Activated naive CD4-positive, alpha-beta T cell treated with anti-CD3 and anti-CD28 coated beads, Interleukin-2, amount 50 U/mL, for 72 hours (primary cell): Measurements from ENCODE around the gene SUPT3H. TPM values are rescaled to one million over a fixed set of nuclear protein-coding genes. Genes with fewer than 3 reads are reported as not detected.
A peak's percentile ranks its signal among the peaks of the same experiment; 100 is the strongest.

Experiments used
- ATAC-seq, 2 donors: fragments of 150-1000 bp; cut with Tn5 transposase; 2 replicates each; pipeline ENCODE4 v1.10.0; 2021; ENCODE audit warnings: mild to moderate bottlenecking in 2 of 2, moderate library complexity in 2 of 2
- DNase-seq, 2 donors: peaks; one replicate each; pipeline ENCODE4 v3.0.0; 2021 to 2022; ENCODE audit warnings: low spot score in 2 of 2
- H3K27ac Mint-ChIP-seq, 2 donors: one replicate each; pipeline ENCODE4 v1.8.0; 2022; ENCODE audit warnings: mild to moderate bottlenecking in 2 of 2, mixed read lengths in 2 of 2
- H3K36me3 Mint-ChIP-seq, 2 donors: one replicate each; pipeline ENCODE4 v1.8.0; 2022; ENCODE audit warnings: mixed read lengths in 2 of 2
- H3K9me3 Mint-ChIP-seq, 2 donors: one replicate each; pipeline ENCODE4 v1.8.0; 2022; ENCODE audit warnings: mixed read lengths in 2 of 2
- total RNA-seq, 2 donors: library from RNA; stranded (reverse); gene quantifications; one replicate each; pipeline ENCODE4 v1.2.3, GENCODE V29; 2022

Gene SUPT3H
- total RNA-seq, 2 donors from 2014 or later: 14.3 to 20.1 TPM

DNA sequence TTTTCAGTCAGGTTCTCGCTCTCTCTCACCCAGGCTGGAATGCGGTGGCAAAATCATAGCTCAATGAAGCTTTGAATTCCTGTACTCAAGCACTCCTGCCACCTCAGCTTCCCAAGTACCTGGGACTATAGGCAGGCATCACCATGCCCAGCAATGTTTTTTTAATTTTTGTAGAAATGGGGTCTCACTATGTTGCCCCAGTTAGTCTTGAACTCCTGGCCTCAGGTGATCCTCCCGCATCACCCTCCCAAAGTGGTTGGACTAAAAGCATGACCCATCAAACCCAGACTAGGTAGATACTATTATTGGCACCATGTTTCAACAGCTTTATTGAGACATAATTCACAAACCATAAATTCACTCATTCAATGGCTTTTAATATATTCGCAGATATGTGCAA, 122.3 kb downstream of the SUPT3H start:
- ATAC-seq (no peak), DNase-seq (no peak)
- Mint-ChIP-seq H3K36me3 (no peaks in the 10 kb centered on the region), H3K9me3 (no peaks in the 10 kb centered on the region), H3K27ac (no peak overlapping the region)

DNA sequence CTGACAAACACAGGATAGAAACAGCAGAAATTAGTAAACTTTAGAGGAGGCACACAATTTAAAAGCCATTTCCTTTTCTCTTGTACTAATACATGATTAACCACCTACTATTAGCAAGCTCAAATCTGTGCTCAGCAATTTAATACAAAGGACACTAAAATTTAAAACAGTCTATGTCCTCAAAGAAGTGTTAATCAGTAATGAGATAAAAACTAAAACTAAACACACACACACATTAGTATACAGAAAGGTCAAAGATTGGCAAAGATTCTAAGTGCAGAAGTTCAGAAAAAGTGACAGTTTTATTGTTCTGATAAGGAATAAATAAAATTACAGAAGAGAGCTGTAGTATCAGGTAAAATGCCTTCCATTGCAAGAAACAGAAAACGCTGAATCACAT, 123.5 kb downstream of the SUPT3H start:
- DNase-seq (no peak), ATAC-seq (no peak)
- Mint-ChIP-seq H3K36me3 (no peaks in the 10 kb centered on the region), H3K27ac (no peak overlapping the region), H3K9me3 (no peaks in the 10 kb centered on the region)

DNA sequence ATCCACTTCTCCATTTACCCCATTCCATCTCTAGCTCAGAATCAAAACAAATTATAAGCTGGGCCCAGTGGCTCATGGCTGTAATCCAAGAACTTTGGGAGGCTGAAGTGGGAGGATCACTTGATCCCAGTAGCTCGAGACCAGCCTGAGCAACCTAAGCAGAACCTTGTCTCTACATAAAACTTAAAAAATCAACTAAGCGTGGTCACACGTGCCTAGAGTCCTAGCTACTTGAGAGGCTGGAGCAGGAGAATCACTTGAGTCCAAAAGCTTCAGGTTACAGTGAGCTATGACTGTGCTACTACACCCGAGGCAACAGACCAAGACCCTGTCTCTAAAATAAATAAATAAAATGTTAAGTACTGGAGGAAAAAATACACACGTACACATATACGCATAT, 124.3 kb downstream of the SUPT3H start:
- no peak for ATAC-seq
- Mint-ChIP-seq H3K9me3 (no peaks in the 10 kb centered on the region), H3K36me3 (no peaks in the 10 kb centered on the region), H3K27ac (no peak overlapping the region)
- DNase-seq: no peak

DNA sequence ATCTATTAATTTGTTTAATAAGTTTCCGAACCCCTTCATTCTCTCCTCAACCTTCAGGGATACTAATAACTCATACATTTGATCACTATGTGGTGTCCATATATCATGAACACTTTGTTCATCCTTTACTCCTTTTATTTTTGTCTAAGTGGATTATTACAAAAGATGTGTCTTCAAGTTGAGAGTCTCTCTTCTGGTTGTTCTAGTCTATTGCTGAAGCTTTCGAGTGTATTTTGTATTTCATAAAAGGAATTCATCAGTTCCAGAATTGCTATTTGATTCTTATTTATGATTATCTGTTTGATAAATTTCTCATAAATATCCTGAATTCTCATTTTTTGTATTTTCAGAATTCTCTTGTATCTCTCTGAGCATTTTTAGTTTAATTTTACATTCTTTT, 146.1 kb downstream of the SUPT3H start:
- H3K27ac Mint-ChIP-seq: no peak overlapping the region
- ATAC-seq (no peak), DNase-seq (no peak)
- H3K9me3 Mint-ChIP-seq: peaks cover 20 to 41% of the 10 kb centered on the region in 2 donors
- H3K36me3 Mint-ChIP-seq: peaks cover 20 to 33% of the 10 kb centered on the region in 2 donors

DNA sequence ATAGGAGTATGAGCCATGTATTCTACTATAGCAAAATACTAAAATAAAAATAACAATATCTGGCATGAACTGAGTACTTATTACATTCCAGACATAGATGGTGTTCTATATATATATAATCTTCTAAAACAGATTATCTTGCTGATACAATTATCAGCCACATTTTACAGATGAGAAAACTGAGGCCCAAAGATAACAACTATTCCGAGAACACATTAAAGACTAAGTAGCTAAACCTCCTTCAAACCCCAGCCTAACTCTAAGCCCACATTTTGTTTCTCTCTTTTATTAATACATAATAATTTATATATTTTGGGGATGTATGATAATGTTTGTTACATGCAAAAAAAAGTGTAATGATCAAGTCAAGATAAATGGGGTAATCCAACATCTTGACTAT, 148.3 kb downstream of the SUPT3H start:
- H3K27ac Mint-ChIP-seq: no peak overlapping the region
- no peak for DNase-seq
- ATAC-seq: no peak
- H3K36me3 Mint-ChIP-seq: peaks cover 20 to 31% of the 10 kb centered on the region in 2 donors
- H3K9me3 Mint-ChIP-seq: peaks cover 20 to 33% of the 10 kb centered on the region in 2 donors

DNA sequence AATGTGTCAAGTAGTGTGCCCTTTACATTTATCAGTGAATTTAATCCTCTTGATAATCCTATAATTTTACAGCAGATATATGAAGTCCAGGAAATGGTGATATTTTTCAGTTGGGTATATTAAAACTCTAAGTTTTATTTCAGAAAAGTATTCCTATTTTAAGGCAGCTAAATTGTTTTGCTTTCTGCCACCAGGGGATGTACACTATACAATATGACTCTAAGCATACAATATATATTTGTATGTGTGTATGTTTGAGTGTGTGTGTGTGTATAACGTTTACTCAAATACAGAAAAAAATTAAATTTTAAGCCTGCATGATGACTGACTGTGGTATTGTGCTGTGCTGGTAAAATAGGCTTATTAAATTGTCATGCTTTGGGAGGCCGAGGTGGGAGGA, 151.7 kb downstream of the SUPT3H start:
- Mint-ChIP-seq H3K9me3 (peaks cover 0 to 12% of the 10 kb centered on the region in 2 donors), H3K36me3 (peaks cover 0 to 4% of the 10 kb centered on the region in 2 donors), H3K27ac (no peak overlapping the region)
- DNase-seq: no peak
- no peak for ATAC-seq

DNA sequence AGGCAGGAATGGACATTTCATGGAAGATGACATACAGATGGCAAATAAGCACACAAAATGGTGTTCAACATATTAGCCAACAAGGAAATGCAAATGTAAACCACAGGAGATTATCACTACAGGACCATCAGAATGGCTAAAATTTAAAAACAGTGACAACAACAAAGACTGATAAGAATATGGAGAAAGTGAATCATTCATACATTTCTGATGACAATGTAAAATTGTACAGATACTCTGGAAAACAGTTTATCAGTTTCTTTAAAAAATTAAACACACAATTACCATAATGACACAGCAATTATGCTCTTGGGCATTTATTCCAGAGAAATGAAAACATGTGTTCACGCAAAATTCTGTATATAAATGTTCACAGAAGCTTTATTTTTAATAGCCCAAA, 155.4 kb downstream of the SUPT3H start:
- H3K9me3 Mint-ChIP-seq: peaks cover 0 to 14% of the 10 kb centered on the region in 2 donors
- peaks cover 0 to 16% of the 10 kb centered on the region in 2 donors for H3K36me3 Mint-ChIP-seq
- ATAC-seq: no peak

DNA sequence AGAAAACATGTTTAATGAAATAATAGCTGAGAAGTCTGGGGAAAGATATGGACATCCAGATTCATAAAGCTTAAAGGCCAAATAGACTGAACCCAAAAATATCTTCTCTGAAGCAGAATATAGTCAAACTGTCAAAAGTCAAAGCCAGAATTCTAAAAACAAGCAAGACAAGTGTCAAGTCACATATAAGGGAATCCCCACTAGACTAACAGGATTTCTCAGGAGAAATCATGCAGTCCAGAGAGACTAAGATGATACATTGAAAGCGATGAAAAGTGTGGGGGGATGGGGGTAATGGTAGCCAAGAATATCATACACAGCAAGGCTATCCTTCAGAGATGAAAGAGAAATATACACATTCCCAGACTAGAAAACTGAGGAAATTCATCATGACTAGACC, 162.0 kb downstream of the SUPT3H start:
- Mint-ChIP-seq H3K36me3 (peaks cover 14 to 42% of the 10 kb centered on the region in 2 donors), H3K27ac (no peak overlapping the region), H3K9me3 (peaks cover 14 to 34% of the 10 kb centered on the region in 2 donors)
- ATAC-seq (no peak), DNase-seq (no peak)

More for the DNA sequence above, 155.4 kb downstream of the SUPT3H start:
- DNase-seq: no peak
- no peak overlapping the region for H3K27ac Mint-ChIP-seq

DNA sequence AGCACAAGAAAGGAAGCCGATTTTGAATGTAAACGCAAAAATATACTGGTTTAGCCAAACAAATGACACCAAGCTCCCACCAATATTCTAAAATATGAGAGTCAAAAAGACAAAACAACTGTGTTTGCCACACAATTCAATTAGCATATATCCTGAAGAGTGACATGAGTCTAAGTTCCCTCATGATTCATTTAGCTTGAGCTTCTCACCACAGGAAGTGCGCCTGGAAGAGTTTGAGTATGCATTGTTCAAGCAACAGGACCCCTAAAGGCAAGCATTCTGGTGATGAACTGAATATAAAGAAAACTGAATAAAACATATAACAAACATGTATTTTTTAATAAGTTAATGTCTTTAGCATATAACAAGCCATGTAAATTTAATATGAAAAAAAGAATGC, 164.8 kb downstream of the SUPT3H start:
- H3K27ac Mint-ChIP-seq: no peak overlapping the region
- ATAC-seq (peak; percentile 67 to 77), DNase-seq (no peak)
- peaks cover 24 to 45% of the 10 kb centered on the region in 2 donors for H3K36me3 Mint-ChIP-seq
- peaks cover 16 to 35% of the 10 kb centered on the region in 2 donors for H3K9me3 Mint-ChIP-seq

DNA sequence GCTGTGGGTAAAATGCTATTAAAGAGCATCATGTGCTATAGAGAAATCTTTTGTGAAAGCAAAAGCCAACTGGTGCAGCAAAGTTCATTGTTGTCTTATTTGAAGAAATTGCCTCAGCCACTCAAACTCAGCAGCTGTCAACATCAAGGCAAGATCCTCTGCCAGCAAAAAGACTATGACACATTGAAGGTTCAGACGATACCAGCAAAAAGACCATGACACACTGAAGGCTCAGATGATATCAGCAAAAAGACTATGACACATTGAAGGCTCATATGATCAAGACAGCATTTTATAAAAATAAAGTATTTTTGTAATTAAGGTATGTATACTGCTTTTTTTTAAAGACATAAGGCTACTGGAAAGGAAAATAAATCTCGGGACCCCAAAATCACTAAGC, 168.0 kb downstream of the SUPT3H start:
- peaks cover 17 to 45% of the 10 kb centered on the region in 2 donors for H3K36me3 Mint-ChIP-seq
- ATAC-seq: peak in 1 of 2 donors; percentile 54
- no peak for DNase-seq
- no peak overlapping the region for H3K27ac Mint-ChIP-seq
- H3K9me3 Mint-ChIP-seq: peaks cover 9 to 20% of the 10 kb centered on the region in 2 donors

DNA sequence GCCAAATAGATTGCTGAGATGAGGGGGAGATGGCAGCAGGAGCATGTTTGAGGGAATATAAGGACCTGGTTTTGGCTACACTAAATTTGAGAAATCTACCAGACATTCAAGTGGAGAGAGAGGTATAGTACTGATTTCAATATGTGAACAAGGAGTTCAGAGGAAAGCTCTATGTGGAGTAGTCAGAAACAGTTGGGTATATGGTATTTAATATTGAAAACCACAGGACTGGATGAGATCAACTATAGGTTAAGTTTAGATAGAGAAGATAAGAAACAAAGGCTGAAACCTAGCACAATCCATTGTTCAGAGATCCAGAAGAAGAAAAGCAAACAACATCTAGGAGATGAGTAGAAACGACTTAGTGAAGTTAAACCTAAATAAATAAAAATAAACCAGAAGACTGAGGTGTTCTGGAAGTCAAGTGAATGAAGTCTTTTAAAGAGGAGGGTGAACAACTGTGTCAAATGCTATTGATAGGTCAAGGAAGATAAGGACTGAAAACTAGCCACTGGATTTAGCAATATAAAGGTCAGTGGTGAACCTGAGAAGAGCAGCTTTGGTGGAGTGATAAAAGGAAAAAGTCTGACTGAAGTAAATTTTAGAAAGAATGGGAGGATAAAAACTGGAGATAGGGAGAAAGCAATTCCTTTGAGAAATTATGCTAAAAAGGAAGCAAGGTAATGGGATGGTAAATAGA, 170.8 kb downstream of the SUPT3H start:
- Mint-ChIP-seq H3K36me3 (peaks cover 17 to 33% of the 10 kb centered on the region in 2 donors), H3K27ac (peak overlapping the region in 1 of 2 donors; percentile 16), H3K9me3 (peaks cover 9 to 19% of the 10 kb centered on the region in 2 donors)
- ATAC-seq: peak; percentile 24 to 81
- no peak for DNase-seq

DNA sequence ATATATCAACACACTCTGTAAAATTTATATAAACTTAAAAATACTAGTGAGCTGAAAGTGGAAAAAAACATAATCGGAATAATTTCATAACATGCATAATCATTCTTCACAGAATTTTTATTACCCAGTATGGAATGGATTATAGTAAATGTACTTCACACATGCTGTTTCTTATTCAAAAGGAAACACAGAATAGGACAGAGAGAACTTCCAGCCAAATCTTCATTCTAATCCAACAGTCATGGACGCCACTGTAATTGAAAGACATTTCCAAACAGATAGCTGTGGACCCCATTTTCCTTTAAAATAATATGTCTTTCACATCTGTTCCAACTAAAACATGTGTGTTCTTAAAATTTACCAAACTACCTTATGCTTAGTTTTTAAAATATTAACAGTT, 176.2 kb downstream of the SUPT3H start:
- DNase-seq (no peak), ATAC-seq (no peak)
- peaks cover 0 to under 1% of the 10 kb centered on the region in 2 donors for H3K9me3 Mint-ChIP-seq
- H3K36me3 Mint-ChIP-seq: no peaks in the 10 kb centered on the region
- no peak overlapping the region for H3K27ac Mint-ChIP-seq

DNA sequence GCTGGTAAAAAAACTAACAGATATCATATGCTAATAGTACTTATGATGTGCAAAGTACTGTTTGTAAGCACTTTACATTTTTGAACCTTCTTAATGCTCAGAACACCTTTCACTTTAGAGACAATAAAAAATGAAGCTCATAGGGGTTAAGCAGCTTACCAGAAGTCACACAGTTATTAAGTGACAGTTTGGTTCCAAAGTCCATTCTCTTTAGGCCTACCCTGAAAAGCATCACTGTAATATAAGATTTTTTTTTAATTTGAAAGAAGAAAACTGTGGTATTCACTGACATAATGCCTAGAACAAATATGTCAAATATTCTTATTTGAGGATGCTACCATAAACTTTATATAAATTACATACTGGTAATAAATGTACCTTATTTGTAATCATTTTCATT, 177.2 kb downstream of the SUPT3H start:
- H3K36me3 Mint-ChIP-seq: no peaks in the 10 kb centered on the region
- no peaks in the 10 kb centered on the region for H3K9me3 Mint-ChIP-seq
- H3K27ac Mint-ChIP-seq: no peak overlapping the region
- ATAC-seq: no peak
- DNase-seq: no peak

DNA sequence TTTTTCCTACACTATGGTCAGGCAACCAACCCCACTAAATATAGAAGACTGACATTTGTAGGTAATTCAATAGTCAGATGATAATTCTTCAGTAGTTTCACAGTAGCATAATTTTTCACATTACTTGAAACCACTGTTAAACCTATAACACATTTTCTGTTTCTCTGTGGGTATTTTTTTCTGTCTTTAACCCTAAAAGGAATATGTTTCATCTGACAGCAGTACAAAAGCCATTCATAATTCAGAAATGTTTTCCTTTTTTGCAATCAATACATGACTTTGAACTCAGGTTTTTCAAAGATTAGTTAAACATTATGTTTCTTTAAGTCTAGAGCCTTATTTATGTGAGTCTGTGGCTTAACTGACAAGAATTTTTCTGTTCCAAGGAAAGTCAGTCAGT, 178.2 kb downstream of the SUPT3H start:
- H3K9me3 Mint-ChIP-seq: no peaks in the 10 kb centered on the region

DNA sequence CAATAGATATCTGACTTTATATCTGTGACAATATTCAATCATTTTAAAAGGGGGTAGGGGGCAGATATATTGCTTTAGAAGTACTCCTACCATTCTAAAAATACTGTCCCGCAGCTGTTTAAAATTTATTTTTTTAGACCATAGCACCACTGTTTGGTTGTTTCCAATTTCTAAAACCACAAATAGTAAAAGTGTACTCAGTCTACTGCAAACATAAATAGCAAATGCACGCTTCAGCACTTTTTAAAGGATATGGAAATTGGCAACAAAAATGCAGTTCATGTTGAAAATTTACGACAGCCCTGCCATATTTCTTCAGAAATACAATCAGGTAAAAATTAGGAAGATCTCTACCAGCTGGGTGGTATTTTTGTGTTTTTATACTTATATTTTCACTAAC, 181.6 kb downstream of the SUPT3H start:
- no peak for DNase-seq
- Mint-ChIP-seq H3K9me3 (no peaks in the 10 kb centered on the region), H3K27ac (no peak overlapping the region), H3K36me3 (peaks cover 0 to 3% of the 10 kb centered on the region in 2 donors)
- ATAC-seq: no peak

More for the DNA sequence above, 178.2 kb downstream of the SUPT3H start:
- Mint-ChIP-seq H3K27ac (no peak overlapping the region), H3K36me3 (no peaks in the 10 kb centered on the region)
- no peak for ATAC-seq
- DNase-seq: no peak

DNA sequence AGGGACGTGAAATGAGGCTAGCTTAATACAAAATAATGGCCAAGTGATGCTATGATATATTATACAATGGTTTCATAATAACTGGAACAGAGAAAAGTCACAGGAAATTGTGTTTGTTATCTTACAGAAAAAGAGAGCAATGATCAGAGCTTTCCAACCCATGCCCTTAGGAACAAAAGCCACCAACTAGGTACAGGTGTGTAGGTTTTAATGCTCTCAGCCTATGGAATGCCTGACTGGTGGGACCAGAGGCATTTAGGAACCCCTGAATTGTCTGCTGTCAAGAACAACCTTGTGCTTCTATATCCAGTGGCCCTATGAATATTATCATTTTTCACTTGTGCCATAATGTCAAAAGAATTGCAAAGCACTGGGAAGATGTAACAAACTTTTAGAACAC, 182.6 kb downstream of the SUPT3H start:
- Mint-ChIP-seq H3K36me3 (peaks cover 0 to 12% of the 10 kb centered on the region in 2 donors), H3K9me3 (no peaks in the 10 kb centered on the region), H3K27ac (no peak overlapping the region)
- ATAC-seq (peak; percentile 29 to 77), DNase-seq (no peak)

DNA sequence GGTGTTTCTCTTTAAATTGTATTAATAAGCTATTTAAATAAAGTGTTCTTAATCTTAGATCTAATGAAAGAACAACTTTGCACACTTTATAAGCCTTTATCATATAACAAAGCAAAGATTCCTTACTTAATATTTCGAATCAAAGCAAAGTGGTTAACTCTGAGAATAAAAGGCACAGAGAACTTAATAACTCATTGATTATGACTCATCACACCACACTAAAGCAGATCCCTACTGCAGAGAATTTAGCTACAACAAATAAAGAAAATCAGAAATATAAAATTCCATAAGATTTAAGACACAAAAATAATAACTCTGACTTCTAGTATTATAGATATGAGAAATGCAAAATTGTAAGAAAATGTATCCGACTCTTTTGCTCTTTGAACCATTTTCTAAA, 185.2 kb downstream of the SUPT3H start:
- Mint-ChIP-seq H3K36me3 (peaks cover 0 to 18% of the 10 kb centered on the region in 2 donors), H3K27ac (no peak overlapping the region), H3K9me3 (no peaks in the 10 kb centered on the region)
- ATAC-seq: no peak
- no peak for DNase-seq

DNA sequence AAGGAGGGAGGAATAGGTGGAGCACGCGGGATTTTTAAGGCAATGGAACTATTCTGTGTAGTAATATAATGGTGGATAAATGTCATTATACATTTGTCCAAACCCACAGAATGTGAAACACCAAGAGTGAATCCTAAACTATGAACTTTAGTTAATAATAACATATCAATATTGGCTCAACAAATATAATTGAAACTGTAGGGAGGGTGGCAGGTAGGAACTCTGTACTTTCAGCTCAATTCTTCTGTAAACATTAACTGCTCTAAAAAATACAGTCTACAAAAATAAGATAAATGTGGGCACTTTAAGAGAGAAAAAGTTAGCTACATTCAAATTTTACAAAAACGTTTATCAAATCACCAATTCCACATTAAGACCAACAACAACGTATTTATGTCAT, 186.3 kb downstream of the SUPT3H start:
- Mint-ChIP-seq H3K36me3 (peaks cover 0 to 21% of the 10 kb centered on the region in 2 donors), H3K27ac (no peak overlapping the region), H3K9me3 (no peaks in the 10 kb centered on the region)
- ATAC-seq (no peak), DNase-seq (no peak)
